Fibroblast of villous mesenchyme (primary cell): Measurements from ENCODE around the gene CLDN3. TPM values are rescaled to one million over a fixed set of nuclear protein-coding genes. Genes with fewer than 3 reads are reported as not detected.

Source experiments
- DNase-seq: peaks from one replicate; pipeline ENCODE4 v3.0.0-alpha.2; 2010; ENCODE audit warnings: low read depth
- H3K4me3 ChIP-seq: 2 replicates; pipeline ENCODE4 v1.5.1; 2011; ENCODE audit warnings: low read depth, mild to moderate bottlenecking, low read length
- total RNA-seq: library from RNA; depleted of rRNA; stranded (reverse); fragments of >200 nt; gene quantifications from 2 replicates; pipeline ENCODE4 v1.2.3, GENCODE V29; 2012
- TF ChIP-seq, protein P1 (sequence below): IDR thresholded peaks from 2 replicates; pipeline ENCODE4 v1.5.1; 2012; ENCODE audit warnings: low read depth, mild to moderate bottlenecking, low read length; ENCODE audit not compliant: insufficient read depth

The CLDN3 gene
- total RNA-seq, 1 donor, result not detected

DNA sequence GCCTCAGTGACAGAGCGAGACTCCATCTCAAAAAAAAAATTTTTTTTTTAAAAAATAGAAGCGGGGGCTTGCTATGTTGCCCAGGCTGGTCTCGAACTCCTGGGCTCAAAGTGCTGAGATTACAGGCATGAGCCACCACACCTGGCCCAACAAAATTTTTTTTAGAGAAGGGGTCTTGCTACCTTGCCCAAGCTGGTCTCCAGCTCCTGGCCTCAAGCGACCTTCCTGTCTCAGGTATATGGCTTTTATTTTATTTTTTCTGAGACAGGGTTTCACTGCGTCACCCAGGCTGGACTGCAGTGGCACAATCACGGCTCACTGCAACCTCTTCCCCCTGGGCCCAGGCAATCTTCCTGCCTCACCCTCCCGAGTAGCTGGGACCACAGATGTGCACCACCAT lies 29.9 kb downstream of the CLDN3 start:
- H3K4me3 ChIP-seq, result no peak overlapping the region
- TF ChIP-seq, protein P1, sequence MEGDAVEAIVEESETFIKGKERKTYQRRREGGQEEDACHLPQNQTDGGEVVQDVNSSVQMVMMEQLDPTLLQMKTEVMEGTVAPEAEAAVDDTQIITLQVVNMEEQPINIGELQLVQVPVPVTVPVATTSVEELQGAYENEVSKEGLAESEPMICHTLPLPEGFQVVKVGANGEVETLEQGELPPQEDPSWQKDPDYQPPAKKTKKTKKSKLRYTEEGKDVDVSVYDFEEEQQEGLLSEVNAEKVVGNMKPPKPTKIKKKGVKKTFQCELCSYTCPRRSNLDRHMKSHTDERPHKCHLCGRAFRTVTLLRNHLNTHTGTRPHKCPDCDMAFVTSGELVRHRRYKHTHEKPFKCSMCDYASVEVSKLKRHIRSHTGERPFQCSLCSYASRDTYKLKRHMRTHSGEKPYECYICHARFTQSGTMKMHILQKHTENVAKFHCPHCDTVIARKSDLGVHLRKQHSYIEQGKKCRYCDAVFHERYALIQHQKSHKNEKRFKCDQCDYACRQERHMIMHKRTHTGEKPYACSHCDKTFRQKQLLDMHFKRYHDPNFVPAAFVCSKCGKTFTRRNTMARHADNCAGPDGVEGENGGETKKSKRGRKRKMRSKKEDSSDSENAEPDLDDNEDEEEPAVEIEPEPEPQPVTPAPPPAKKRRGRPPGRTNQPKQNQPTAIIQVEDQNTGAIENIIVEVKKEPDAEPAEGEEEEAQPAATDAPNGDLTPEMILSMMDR, result no peak
- DNase-seq, result no peak

DNA sequence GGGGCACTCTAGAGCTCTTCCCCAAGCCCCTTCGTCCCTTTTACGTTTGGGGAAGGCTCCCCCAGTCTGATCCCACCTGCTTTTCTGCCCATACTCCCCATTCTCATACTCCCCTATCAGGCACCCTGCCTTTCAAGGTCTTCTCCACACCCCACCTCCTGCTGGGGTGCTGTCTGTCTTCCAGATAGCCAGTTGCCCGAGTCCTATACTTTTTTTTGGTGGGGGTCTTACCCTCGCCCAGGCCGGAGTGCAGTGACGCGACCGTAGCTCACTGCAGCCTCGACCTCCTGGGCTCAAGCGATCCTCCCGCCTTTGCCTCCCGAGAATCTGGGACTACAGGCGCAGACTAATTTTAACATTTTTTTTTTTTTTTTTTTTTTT lies 30.7 kb downstream of the CLDN3 start:
- no peak for DNase-seq
- TF ChIP-seq, protein P1, result no peak
- H3K4me3 ChIP-seq, result peak overlapping the region; percentile 87

DNA sequence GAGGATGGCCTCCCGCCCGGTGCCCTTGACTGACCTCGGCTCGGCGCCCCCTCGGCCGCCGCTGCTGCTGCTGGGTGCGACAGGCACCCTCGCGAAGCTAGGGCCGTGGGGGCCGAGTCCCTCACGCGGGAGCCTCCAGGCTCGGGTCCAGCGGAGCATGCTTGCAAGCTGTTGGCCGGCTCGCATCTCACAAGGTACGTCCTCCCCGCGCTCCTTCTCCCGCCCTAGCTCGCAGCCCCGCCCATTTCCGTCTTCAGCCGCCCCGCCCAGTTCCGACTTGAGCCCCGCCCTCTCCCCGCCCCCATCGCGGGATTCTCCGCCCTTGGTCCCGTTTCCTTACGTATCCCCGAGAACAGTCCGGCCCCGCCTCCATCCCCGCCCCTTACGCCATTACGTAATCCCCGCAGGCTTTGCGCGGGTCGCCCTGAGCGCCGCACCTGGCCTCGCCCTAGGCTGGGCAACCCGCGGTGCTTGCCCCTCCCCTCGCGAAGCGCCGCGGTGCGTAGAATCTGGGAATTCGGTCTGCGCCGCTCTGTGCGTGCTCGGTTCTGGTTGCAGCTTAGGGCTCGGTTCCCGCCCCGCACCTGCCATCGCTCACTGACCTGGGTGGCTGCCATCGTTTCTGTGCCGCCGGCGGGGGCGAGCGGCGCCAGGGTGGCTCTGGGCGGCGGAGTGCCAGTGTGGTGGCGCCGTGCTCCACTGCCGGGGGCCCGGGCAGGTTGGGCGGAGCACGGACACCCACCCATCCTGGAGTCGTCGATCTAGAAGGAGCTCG lies 31.3 kb downstream of the CLDN3 start, which contains the start of gene ABHD11:
TSS of gene ABHD11 (minus strand) at position 191 of the 775 bp plus-strand sequence. CDS start at position 159, 32 bp downstream.
- TF ChIP-seq, protein P1, result no peak
- H3K4me3 ChIP-seq, result peak within 1 kb of the TSS; percentile 87
- peak; percentile 97 for DNase-seq

DNA sequence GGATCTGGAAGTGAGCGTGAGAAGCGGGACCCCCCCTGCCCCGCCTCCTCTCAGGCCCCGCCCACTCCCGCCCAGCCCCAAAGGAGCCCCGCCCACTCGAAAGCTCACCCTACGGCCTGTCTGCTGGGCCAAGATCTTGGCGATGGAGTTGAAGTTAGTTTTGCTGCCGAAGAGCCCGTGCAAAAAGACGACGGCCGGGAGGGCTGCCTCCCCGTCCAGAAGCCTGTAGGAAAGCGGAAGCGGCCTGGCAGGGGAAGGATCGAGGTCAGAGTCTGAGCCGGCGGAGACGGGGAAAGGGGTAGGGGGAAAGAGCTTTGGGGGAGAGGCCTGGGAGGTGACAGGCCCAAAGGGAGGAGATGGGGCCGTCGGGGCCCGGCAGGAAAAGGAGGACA lies 31.9 kb downstream of the CLDN3 start:
- TF ChIP-seq, protein P1, result no peak
- peak overlapping the region; percentile 87 for H3K4me3 ChIP-seq
- peak; percentile 50 for DNase-seq

DNA sequence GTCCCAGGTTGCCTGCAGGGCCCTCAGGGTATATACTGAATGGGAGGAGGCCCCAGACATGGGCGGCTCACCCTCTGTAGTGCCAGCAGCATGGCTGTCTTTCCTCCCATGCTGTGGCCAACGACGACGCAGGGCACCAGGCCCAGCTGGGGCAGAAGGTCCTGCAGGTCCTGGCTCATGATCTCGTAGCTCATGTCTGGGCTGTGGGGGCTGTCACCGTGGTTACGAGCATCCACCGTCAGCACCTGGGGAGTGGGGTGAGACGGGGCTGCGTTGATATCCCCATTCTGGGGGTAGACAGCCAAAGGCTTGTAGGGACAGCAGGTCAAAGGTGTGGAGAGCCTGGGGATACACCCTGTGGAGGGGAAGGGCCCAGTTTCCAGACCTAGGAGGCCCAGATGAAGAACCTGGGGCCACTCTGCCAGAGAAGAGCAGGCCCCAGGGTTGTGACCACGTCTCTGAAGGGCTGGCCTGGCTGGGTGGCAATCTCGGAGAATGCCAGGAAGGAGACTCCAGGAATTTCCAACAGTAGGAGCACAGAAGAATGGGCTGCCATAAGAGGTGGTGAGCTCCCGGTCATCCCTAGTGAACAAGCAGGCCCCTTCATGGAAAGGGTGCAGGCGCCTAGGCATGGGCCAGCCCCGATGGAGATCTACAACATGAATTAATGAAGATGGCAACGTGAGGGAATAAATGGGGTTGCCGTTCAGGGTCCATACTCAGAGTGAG lies 32.4 kb downstream of the CLDN3 start:
- peak overlapping the region; percentile 87 for H3K4me3 ChIP-seq
- TF ChIP-seq, protein P1, result no peak
- no peak for DNase-seq

DNA sequence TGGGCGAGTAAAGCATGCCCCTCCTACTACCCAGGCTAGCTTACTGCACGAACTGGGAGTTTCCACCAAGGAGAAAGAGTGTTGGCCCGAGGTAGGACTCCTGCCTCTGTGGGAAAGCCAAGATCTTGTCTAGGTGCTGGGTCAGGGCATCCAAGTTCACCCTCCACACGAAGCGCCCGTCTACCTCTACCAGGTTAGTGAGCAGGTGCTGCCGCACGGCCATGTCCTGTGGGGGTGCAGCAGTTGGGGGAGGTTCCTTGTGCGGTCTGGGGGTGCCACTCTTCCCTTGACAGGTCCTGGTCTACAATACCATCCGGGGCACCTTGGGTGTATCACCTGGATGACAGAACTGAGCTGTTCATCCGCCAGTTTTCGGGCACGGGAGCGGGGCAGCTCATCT lies 33.2 kb downstream of the CLDN3 start:
- no peak overlapping the region for H3K4me3 ChIP-seq
- DNase-seq, result no peak
- TF ChIP-seq, protein P1, result no peak
